ENCODE results near the gene GRK2.

GRK2 gene

DNA sequence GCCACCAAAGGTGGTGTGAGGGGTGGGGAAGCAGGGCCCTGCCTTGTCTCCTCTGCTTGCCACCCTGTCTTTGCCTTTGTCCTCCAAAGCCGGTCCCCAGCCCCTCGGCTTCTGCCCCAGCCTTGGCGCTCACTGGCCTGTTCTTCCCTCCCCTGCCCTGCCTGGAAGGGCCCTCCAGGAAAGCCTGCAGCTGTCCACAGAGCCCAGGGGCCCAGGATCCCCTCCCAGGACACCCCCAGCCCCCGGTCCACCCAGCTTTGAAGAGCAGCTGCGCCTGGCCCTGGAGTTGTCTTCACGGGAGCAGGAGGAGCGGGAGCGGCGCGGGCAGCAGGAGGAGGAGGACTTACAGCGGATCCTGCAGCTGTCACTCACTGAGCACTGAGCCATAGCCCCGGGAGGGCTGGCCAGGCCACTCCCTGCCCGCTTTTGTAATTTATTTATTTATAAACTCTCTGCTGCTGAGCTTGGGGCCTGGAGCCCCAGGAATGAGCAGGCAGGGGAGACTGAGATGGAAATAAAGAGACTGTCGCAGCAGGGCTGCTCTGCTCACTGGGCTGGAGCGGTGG, 35.8 kb downstream of the GRK2 start:
- DNase-seq: no peak

DNA sequence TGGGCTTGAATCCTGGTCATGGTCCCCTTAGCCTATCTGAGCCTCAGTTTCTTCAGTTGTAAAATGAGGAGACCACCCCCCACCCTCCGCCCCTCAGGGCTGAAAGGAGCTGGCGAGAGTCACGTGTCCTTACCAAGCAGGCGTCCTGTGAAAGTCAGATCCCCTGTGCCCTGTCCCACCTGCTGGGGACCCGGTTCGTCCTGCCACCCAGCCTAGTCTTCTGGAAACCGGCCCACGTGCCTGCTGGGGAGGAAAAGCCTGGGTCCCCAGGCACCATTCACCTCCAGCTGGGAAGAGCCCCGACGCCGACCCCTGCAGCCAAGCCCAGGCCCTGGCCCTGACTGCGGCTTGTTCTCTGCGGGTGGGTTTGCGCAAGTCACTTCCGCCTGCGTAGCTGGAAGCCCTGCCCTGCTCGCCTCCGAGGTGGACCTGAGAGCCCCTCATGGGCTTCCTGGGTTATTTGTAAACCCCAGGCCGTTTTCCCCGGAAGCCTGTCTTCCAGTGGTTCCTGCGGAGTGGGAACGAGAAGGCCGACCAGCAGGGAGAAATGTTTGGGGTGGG, 36.4 kb downstream of the GRK2 start:
- no peak for DNase-seq

DNA sequence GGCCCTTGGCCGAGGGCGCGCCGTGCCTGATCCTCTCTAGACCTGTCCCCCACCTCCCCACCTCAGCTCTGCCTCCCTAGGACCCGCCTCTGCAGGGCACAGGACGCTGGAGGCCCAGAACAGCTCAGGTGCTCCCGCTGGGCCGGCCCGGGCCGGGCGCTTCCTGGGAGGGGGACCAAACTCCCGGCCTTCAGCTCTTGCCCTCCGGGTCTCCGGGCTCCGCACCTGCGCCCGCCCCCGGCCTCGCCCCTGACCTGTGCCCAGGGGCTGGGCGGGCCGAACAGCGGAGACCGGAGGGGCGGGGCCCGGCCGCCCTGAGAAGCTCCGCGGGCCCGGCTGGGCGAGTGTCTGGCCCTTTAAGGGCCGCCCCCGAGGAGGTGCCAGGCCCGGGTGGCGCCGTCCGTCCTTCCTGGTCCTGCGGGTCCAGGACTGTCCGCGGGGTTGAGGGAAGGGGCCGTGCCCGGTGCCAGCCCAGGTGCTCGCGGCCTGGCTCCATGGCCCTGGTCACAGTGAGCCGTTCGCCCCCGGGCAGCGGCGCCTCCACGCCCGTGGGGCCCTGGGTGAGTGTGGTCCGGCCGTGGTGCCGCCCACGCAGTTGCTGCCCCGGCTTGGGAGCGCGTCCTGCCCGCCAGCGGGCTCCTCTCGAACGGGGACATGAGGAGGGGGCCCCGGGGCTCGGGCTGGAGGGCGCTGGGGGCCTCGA, 37.0 kb downstream of the GRK2 start, which contains the start of gene SSH3:
Gene SSH3, plus strand, starts transcription at position 399 of the 703 bp plus-strand sequence. Its CDS starts 96 bp downstream, at position 495.
- DNase-seq: peak; percentile 81

DNA sequence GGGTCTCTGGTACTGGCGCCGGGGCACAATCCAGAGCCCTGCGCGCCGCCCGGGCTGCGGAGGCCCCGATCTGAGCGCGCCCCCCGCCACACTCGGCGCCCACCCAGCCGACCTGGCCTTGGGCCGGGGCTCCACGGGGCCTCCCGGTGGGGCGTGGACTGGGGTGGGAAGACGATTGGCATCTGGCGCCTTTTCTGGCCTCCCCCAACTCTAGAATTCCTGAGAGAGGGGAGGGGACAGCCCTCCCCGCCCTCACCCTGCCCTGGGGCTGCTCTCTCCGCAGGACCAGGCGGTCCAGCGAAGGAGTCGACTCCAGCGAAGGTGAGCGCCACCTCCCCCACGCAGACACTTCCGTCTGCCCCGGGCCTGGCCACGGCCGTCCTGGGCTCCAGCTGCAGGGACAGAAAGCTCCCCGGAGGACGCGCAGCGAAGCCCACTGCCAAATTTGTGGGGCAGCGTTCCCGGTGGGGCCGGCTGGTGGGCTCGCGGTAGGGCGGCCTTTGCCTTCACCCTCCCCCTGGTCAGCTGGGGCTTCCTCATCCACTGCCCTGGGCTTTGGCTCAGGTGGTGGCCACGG, 37.6 kb downstream of the GRK2 start:
- no peak for DNase-seq

DNA sequence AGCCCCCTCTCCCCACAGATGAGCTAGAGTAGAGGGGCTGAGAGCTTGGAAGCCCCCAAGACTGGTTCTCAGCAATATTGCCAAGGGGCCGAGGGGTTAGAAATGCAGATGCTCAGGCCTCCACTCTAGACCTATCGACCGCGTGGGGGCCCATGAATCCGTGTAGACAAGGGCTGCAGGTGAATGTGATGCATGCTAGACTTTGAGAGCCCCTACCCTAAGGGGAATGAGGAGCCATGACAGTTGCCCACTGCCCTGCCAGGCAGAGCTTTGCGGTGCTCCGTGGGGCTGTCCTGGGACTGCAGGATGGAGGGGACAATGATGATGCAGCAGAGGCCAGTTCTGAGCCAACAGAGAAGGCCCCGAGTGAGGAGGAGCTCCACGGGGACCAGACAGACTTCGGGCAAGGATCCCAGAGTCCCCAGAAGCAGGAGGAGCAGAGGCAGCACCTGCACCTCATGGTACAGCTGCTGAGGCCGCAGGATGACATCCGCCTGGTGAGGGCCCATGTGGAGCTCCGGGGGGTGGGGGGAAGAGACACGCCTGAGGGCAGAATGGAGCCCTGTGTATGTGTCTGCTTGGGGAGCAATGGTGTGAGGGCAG, 38.3 kb downstream of the GRK2 start:
- peak; percentile 58 for DNase-seq

DNA sequence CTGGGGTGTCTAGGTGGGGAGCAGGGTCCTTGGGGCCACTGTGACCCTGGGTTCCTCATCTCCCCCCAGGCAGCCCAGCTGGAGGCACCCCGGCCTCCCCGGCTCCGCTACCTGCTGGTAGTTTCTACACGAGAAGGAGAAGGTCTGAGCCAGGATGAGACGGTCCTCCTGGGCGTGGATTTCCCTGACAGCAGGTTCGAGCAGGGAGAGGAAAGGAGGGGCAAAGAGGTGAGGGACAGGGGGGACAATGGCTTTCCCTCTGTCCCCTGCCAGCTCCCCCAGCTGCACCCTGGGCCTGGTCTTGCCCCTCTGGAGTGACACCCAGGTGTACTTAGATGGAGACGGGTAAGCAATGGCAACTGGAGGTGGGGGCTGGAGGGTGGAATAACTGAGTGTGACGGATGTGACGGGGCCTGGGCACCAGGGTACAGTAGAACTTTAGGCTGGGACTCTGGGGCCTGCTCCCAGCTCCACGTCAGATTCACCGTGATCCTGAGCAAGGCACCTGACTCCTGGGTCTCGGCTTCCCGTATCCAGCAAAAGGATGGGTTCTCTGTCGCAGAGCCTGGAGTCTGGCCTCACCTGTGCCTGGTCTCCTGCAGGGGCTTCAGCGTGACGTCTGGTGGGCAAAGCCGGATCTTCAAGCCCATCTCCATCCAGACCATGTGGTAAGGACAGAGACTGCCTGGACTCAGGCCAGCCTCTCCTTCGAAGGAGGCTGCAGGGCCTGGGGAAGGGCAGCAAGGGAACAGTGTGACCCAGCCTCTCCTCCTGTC, 40.7 kb downstream of the GRK2 start:
- DNase-seq: no peak

DNA sequence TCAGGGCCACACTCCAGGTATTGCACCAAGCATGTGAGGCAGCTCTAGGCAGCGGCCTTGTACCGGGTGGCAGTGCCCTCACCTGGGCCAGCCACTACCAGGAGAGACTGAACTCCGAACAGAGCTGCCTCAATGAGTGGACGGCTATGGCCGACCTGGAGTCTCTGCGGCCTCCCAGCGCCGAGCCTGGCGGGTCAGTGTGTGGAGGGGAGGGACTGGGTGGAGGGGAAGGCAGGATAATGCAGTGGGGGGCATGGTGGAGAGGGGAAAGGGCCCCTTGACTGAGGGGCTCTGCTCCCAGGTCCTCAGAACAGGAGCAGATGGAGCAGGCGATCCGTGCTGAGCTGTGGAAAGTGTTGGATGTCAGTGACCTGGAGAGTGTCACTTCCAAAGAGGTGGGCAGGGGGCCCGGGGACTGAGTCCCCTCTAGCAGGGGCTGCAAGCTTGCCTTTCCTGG, 41.3 kb downstream of the GRK2 start:
- DNase-seq: no peak

DNA sequence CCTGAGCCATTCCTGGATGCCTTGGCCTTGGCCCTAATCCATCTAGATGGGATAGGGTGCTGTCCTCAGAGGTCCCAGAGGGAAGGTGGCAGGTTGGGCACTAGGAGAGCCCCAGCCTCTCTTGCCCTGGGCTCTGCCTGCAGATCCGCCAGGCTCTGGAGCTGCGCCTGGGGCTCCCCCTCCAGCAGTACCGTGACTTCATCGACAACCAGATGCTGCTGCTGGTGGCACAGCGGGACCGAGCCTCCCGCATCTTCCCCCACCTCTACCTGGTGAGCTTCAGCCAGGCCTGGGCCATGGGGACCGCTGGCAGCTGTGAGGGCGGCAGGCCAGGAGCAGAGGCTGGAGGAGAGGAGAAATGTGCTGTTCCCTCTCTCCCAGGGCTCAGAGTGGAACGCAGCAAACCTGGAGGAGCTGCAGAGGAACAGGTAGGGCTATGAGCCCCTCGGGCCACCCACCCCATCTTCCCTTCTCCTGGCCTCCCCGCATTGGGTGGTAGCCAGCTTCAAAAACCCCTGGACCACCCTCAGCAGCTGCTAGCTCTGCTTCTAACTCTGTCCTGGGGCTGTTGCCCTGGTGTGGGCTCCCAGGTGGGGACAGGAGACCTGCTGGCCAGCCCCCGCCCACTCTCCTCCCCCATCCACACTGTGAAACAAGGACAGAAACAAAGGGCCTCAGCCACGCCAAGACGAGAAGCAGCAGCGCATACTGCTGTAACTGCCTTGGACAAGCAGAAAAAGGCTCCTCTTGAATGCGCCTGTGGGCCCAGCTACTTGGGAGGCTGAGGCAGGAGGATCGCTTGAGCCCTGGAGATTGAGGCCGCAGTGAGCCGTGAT, 42.0 kb downstream of the GRK2 start:
- no peak for DNase-seq

DNA sequence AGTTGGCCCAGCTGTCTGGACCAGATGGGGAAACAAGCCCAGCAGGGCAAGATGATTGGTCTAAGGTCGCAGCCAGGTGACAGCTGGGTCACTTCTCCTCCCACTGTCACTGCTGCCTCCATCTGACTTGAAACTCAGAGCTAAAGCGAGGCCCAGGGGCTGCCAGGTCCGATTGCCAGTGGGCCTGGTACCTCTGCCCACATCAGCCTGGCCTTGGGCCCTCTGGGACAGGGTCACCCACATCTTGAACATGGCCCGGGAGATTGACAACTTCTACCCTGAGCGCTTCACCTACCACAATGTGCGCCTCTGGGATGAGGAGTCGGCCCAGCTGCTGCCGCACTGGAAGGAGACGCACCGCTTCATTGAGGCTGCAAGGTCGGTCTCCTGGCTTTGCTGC, 42.9 kb downstream of the GRK2 start:
- DNase-seq: no peak

DNA sequence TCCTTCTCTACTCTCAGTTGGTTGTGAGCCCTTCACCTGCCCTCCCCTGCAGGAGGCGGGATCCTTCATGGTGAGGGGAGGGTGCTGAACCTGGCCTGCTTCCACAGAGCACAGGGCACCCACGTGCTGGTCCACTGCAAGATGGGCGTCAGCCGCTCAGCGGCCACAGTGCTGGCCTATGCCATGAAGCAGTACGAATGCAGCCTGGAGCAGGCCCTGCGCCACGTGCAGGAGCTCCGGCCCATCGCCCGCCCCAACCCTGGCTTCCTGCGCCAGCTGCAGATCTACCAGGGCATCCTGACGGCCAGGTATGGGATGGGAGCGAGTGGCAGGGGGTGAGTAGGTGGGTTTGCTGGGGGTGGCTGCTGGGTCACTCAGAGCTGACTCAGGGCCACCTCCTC, 43.4 kb downstream of the GRK2 start:
- DNase-seq: no peak

DNA sequence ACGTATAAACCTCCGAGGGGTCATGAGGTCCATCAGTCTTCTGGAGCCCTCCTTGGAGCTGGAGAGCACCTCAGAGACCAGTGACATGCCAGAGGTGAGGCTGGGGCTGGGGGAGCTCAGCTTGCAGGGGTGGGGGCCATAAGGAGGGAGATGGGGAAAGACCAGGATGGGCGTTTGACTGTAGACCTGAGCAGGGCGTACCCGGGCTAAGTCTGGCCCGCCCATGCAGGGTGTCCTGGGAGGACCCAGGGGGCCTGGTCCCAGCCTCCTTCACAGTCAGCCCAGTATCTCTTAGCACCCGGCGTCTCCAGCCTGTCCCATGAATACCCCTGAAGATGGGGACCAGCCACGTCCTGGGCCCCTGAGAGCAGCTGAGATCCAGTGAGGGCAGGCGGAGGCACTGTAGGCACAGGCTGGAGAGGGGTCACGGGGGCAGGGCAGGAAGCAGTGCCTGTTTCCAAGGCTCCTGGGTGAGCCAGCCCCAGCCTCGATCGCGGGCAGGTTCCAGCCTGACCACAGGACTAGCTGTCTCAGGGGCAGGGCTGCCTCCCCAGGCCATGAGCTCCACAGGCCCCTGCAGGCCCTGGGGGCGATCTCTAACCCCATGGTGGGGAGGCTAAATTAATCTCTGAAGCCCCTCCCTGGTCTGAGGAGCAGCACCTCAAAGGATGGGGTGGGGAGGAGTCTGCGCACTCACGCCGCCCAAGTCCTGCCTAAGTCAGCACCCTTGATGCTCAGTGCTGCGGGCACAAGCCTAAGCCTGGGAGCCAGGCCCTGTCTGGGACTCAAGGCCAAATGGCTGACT, 44.2 kb downstream of the GRK2 start:
- DNase-seq: no peak

DNA sequence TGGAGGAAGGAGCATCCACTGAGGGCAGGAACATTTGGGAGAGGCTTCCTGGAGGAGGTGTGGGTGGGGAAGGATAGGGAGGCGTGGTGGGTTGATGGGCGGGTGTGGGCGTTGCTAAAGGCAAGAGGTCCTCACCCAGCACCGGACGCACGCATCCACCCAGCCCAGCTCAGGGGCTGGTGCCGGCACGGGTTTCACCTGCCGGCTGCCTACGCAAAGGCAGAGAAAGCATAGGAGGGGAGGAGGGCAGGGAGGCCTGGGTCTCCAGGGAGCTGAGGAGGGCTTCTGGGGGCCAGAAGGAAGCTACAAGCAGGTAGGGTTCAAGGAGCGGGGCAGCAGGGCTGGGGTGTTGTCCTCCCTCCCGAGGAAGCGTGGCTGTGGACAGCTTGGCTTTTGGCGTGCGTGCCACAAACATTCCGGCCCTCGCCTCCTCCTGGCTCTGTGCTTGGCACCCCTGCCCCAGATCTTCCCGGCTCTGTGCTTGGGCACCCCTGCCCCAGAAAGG, 44.8 kb downstream of the GRK2 start:
- DNase-seq: no peak

DNA sequence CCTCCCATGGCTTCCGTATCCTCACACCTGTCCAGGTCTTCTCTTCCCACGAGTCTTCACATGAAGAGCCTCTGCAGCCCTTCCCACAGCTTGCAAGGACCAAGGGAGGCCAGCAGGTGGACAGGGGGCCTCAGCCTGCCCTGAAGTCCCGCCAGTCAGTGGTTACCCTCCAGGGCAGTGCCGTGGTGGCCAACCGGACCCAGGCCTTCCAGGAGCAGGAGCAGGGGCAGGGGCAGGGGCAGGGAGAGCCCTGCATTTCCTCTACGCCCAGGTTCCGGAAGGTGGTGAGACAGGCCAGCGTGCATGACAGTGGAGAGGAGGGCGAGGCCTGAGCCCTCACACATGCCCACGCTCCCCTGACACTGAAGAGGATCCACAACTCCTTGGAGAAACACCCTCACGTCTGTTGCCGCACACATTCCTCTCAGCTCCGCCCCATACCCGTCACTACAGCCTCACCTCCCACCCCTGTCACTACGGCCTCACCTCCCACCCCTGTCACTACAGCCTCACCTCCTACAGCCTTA, 45.3 kb downstream of the GRK2 start:
- no peak for DNase-seq

DNA sequence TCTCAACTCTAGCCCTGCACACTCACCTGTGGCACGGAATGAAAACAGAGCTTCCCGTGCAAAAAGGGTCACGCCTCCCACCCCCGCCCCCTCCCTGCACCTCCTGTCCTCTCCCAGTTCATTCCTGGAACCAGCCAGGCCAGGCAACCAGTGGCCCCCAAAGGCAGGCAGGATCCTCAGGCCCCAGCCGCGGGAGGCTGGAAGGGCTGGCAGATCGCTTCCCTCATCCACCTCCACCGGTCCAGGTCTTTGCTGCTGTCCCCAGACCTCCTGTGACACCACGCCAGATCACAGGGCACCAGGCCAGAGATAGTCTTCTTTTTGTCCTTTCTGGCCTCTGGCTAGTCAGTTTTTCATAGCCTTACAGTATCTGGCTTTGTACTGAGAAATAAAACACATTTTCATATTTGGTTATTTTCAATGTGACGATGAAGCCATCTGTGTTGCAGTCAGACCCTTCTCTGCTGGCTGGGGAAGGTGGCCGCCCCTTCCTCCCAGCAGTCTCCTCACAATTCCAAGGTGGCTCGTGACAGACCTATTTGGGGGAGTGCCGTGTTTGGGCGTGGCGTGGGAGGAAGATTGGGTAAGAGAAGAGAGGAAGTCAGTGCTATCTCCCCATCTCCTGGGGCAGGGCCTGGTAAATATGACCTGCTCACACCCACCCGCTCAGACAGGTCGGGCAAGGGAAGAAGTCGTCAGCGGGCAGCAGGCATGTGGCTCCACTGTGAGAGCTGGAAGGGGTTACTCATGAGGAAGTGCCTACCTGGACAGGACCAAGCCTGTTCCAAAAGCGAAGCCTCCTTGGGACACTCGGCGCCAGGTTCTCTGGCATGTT, 46.1 kb downstream of the GRK2 start:
- DNase-seq: no peak

DNA sequence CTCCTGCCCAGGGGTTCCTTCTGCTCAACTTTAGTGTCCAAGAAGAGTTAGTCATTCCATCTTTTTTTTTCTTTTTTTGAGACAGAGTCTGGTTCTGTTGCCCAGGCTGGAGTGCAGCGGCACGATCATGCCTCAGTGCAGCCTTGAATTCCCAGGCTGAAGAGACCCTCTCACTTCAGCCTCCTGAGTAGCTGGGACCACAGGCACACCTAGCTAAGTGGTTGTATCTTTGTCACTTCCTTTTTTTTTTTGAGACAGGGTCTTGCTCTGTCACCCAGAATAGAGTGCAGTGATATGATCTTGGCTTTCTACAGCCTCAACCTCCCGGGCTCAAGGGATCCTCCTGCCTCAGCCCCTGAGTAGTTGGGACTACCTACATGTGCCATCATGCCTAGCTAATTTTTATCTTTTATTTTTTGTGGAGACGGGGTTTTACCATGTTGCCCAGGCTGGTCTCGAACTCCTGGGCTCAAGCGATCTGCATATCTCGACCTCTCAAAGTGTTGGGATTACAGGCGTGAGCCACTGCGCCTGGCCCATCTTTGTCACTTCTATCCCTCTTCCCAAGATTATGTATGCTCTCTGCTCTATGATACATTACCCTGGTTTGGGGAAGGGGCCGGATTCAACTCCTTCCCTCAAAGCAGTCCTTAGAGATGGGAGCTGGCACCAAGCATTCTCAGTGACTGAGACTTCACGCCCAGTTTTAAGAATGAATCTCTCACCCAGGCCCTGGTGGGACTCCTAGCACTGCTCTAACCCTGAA, 47.0 kb downstream of the GRK2 start:
- no peak for DNase-seq

DNA sequence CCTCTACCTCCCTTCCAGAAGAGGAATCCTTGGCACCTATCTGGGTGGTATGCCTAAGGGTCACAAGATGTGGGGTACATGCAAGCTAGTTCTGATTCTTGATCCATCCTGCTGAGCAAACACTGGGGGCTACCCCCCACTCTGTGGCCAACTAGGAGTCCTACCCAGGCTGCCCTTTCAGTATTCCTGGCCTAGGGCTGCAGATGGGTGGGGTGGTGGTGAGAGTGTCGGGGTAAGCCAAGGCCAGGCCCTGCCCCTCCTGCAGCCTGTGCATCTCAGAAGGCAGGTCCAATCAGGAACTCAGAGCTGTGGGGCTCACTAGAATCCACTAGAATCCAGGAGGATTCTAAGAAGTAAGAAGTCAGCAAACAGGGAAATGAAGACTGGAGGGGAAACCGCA, 47.9 kb downstream of the GRK2 start:
- no peak for DNase-seq

DNA sequence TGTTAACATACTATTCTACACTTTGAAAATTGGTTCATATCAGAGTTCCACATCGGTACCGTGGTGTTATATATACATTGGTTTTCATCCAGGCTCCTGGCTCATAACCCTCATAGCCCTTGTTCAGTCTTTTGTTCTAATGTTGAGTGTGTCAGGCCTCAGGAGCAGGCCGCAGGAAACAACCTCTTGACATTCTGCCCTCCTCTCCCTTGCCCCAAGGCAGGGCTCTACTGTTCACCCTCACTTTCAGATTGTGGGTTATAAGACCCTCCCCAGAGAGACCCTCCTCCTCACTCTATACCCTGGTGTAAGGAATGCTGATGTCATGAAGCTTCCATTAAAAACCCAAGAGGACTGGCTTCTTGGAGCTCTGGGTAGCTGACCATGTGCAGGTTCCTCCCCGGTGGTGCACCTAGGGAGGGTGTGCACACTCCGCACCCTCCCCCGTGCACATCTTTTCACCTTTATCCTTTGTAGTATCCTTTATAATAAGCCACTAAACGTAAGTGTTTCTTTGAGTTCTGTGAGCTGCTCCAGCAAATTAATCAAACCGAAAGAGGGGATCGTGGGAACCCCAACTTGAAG, 49.1 kb downstream of the GRK2 start:
- no peak for DNase-seq

DNA sequence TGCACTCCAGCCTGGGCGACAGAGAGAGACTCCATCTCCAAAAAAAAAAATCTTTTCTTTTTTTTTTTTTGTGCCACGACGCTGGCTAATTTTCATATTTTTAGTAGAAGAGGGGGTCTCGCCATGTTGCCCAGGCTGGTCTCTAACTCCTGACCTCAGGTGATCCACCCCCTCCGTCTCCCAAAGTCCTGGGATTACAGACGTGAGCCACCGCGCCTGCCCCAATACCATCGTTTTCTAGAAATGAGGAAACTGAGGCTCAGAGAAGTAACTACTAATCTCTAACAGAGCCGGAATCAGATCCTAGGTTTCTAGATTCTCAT, 50.6 kb downstream of the GRK2 start:
- no peak for DNase-seq

All from activated CD8-positive, alpha-beta memory T cell treated with anti-CD3 and anti-CD28 coated beads for 24 hours (primary cell).